COLO668 (cell line): ENCODE results near the gene CCDC86.

Experiments
- DNase-seq: peaks from one replicate; lab custom pipeline; 2025; ENCODE audit not compliant: unreplicated experiment; lab: John Stamatoyannopoulos, UW

The CCDC86 gene

GRCh38 chr11:60868682-60869450 is 27.0 kb downstream of the CCDC86 start:
- DNase-seq, result no peak

GRCh38 chr11:60869451-60869825 is 27.5 kb downstream of the CCDC86 start:
- DNase-seq, result no peak

GRCh38 chr11:60870276-60870675 is 28.4 kb downstream of the CCDC86 start:
- DNase-seq, result peak; percentile 50

GRCh38 chr11:60870733-60871377 is 28.9 kb downstream of the CCDC86 start:
- DNase-seq, result no peak

- DNase-seq, result no peak
These were observed 29.6 kb downstream of the CCDC86 start for GRCh38 chr11:60871378-60872061.

- DNase-seq, result no peak
These were observed 30.4 kb downstream of the CCDC86 start for GRCh38 chr11:60872124-60872960.

GRCh38 chr11:60872961-60873524 is 31.1 kb downstream of the CCDC86 start:
- no peak for DNase-seq

GRCh38 chr11:60873533-60873932 is 31.6 kb downstream of the CCDC86 start:
- DNase-seq, result no peak

- DNase-seq, result no peak
These were observed 32.8 kb downstream of the CCDC86 start for GRCh38 chr11:60874421-60875365.

GRCh38 chr11:60875366-60876167 is 33.7 kb downstream of the CCDC86 start:
- no peak for DNase-seq

- DNase-seq, result no peak
These were observed 34.2 kb downstream of the CCDC86 start for GRCh38 chr11:60876168-60876485.

GRCh38 chr11:60878245-60879101 is 36.6 kb downstream of the CCDC86 start:
- DNase-seq, result no peak

- no peak for DNase-seq
These were observed 37.2 kb downstream of the CCDC86 start for GRCh38 chr11:60879104-60879503.

GRCh38 chr11:60879971-60880588 is 38.2 kb downstream of the CCDC86 start:
- no peak for DNase-seq

- DNase-seq, result peak; percentile 80
These were observed 38.9 kb downstream of the CCDC86 start for GRCh38 chr11:60880643-60881282.

GRCh38 chr11:60887556-60887955 is 45.6 kb downstream of the CCDC86 start:
- DNase-seq, result peak; percentile 77

GRCh38 chr11:60889869-60890311 is 48.0 kb downstream of the CCDC86 start:
- no peak for DNase-seq
